H1 (cell line): ENCODE data around the gene LTBP3. TPM values are rescaled to one million over a fixed set of nuclear protein-coding genes. Genes with fewer than 3 reads are reported as not detected.

Source experiments
- CTCF ChIP-seq, 3 experiments: IDR thresholded peaks; 1 replicate in 2 of 3; 2 replicates in 1 of 3; pipeline versions ENCODE4 v1.5.1 to v1.6.1; 2011; ENCODE audit warnings: low read length in 3 of 3, mild to moderate bottlenecking in 3 of 3, inconsistent platforms in 2 of 3, low read depth in 1 of 3, moderate library complexity in 1 of 3; ENCODE audit not compliant: insufficient read depth in 1 of 3; ENCODE audit errors: control extremely low read depth in 1 of 3
- EGR1 ChIP-seq: IDR thresholded peaks from 2 replicates; pipeline ENCODE4 v1.6.1; 2011; ENCODE audit warnings: low read depth, low read length, borderline replicate concordance
- SIX5 ChIP-seq: IDR thresholded peaks from 2 replicates; pipeline ENCODE4 v1.6.1; 2011; ENCODE audit warnings: mild to moderate bottlenecking, low read depth, low read length
- YY1 ChIP-seq: IDR thresholded peaks from 2 replicates; pipeline ENCODE4 v1.6.1; 2011; ENCODE audit warnings: low read depth, mild to moderate bottlenecking, low read length
- polyA plus RNA-seq, 7 experiments: library from polyadenylated mRNA; depleted of rRNA in 3 of 7; stranded (reverse) in 5 of 7; unstranded in 2 of 7; fragments of >200 nt in 5 of 7; fragments of 200-250 nt in 2 of 7; gene quantifications; 1 replicate in 5 of 7; 2 replicates in 1 of 7; 4 replicates in 1 of 7; pipeline versions ENCODE4 v1.2.1 to v1.2.3, GENCODE V29; 2011 to 2013; ENCODE audit warnings: missing spikeins in 2 of 7, mixed read lengths in 2 of 7
- total RNA-seq: library from RNA; stranded (reverse); fragmentation: NEBNext Ultra II Directional; extraction: Animal tissue kit (Norgen Biotek cat#: 25700); gene quantifications from 2 replicates; pipeline ENCODE4 v1.2.1, GENCODE V29; 2021

LTBP3 gene
- total and polyA plus RNA-seq, 2 of the 8 experiments (the other 6 are each of a cell fraction or from before 2014, with no cell fraction given), result 12.8 to 17.8 TPM

- TF ChIP-seq EGR1 (no peak), SIX5 (no peak), YY1 (no peak), CTCF (IDR thresholded peaks at IDR 0.05; ENCODE audit: control extremely low read depth in 1 of 3, insufficient read depth in 1 of 3, low read depth in 1 of 3, low read length in 3 of 3) (no peak)
These were observed 16.8 kb downstream of the LTBP3 start (continued) for GRCh38 chr11:65541093-65541982.
